ENCODE data around the gene USP35.

GRCh38 chr11:78220218-78221157 is 31.8 kb downstream of the USP35 start:
- TF ChIP-seq CTCF (IDR thresholded peaks at IDR 0.05) (no peak), POLR2AphosphoS5 (IDR thresholded peaks at IDR 0.05; ENCODE audit: low read depth, low read length) (no peak), SIN3A (IDR thresholded peaks at IDR 0.05; ENCODE audit: borderline replicate concordance, insufficient read depth, low read depth, low read length) (no peak)
- TF ChIP-seq, protein P1, sequence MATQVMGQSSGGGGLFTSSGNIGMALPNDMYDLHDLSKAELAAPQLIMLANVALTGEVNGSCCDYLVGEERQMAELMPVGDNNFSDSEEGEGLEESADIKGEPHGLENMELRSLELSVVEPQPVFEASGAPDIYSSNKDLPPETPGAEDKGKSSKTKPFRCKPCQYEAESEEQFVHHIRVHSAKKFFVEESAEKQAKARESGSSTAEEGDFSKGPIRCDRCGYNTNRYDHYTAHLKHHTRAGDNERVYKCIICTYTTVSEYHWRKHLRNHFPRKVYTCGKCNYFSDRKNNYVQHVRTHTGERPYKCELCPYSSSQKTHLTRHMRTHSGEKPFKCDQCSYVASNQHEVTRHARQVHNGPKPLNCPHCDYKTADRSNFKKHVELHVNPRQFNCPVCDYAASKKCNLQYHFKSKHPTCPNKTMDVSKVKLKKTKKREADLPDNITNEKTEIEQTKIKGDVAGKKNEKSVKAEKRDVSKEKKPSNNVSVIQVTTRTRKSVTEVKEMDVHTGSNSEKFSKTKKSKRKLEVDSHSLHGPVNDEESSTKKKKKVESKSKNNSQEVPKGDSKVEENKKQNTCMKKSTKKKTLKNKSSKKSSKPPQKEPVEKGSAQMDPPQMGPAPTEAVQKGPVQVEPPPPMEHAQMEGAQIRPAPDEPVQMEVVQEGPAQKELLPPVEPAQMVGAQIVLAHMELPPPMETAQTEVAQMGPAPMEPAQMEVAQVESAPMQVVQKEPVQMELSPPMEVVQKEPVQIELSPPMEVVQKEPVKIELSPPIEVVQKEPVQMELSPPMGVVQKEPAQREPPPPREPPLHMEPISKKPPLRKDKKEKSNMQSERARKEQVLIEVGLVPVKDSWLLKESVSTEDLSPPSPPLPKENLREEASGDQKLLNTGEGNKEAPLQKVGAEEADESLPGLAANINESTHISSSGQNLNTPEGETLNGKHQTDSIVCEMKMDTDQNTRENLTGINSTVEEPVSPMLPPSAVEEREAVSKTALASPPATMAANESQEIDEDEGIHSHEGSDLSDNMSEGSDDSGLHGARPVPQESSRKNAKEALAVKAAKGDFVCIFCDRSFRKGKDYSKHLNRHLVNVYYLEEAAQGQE (IDR thresholded peaks at IDR 0.05; ENCODE audit: insufficient read depth in 1 of 2, low read depth in 2 of 2, low read length in 1 of 2): no peak

All from Panc1 (cell line).